GDM1 (cell line): Measurements from ENCODE around the gene PAQR4.
"Not testable (repeated sequence)": the region's sequence is repeated elsewhere in the genome, so short reads cannot be mapped to it uniquely, and the experiment has no call there.

Experiments
- DNase-seq: peaks from one replicate; lab custom pipeline; 2025; lab: John Stamatoyannopoulos, UW

Gene PAQR4

DNA sequence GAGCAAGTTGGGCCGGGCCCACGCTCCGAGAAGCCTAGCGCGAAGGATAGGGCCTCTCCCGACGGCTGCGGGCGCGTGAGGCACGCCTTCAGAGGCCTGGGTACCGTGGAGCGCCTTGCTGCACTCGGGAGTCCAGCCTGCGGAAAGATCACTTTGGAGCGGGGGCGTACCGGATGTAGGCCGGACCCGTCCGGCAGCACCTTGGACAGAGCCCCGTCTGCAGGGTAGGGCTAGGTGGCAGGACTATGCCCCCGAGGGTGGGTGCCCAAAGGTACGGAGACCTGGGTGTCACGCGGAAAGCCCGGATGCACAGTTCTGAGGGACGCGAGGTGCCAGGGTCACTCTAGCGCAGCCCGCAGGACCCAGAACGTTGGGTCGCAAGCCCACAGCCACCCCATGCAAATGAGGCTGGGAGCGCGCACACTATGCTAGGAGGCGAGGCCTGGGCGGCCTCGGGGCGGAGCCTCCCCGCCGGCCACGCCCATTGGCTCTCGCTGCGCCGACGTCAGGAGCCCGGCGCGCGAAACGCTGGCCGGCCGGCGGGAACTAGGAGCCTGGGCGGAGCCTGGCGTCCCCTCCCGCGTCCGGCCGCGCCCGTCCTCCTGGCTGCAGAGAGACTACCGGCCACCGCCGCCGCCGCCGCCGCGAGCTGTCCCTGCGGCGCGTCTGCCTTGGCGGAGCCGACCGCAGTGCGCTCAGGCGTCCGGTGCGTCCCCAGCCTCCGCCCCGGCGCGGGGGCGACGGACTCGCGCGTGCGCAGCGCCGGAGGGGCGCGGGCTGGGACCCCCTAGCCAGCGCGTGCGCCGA is at the start of gene PAQR4:
Gene PAQR4 (plus strand): TSS at position 611 of the 807 bp plus-strand sequence. CDS start 327 bp downstream, outside the sequence.
- peak; percentile 86 for DNase-seq

DNA sequence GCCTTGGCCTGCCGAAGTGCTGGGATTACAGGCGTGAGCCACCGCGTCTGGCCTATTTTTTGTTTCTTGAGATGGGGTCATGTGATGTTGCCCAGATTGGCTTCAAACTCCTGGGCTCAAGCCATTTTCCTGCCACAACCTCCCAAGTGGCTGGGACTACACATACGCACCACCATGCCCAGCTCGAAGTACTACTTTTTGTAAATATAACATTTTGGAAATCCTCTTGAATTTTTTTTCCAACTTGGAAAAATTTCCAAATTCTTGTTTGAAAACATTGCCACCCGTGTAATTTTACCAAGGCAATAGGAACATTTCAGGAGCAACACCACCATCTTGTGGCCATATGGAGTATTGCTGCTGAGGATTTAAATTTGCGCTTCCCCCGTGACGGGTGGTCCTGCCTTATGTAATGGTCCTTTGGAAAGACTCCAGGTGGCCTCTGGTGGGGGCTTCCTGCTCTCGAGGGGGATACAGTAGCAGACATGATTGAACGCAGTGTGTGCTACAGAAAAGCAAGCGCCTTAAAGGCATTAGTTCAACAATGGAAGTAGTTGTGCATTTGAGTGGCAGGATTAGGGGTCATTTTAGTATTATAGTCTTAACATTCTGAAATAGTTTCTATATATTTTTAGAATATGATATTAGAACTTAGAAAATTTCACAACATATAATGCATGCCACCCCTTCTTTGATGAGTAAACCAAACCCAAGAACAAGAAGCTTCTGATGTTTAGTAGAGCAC is 49.5 kb upstream of the PAQR4 start:
- peak; percentile 44 for DNase-seq

DNA sequence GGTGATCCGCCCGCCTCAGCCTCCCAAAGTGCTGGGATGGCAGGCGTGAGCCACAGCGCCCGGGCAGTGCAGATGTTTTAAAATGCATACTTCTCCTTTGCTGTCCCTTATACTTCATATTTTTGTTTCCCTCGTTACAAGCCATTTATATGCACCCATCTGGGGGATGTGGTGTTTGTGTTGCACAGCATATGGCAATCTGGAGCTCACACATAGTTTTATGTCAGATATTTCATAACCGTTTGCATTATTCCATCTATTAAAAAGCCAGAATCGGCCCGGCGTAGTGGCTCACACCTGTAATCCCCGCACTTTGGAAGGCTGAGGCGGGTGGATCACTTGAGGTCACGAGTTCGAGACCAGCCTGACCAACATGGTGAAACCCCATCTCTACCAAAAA is 45.7 kb upstream of the PAQR4 start:
- DNase-seq, result no peak

DNA sequence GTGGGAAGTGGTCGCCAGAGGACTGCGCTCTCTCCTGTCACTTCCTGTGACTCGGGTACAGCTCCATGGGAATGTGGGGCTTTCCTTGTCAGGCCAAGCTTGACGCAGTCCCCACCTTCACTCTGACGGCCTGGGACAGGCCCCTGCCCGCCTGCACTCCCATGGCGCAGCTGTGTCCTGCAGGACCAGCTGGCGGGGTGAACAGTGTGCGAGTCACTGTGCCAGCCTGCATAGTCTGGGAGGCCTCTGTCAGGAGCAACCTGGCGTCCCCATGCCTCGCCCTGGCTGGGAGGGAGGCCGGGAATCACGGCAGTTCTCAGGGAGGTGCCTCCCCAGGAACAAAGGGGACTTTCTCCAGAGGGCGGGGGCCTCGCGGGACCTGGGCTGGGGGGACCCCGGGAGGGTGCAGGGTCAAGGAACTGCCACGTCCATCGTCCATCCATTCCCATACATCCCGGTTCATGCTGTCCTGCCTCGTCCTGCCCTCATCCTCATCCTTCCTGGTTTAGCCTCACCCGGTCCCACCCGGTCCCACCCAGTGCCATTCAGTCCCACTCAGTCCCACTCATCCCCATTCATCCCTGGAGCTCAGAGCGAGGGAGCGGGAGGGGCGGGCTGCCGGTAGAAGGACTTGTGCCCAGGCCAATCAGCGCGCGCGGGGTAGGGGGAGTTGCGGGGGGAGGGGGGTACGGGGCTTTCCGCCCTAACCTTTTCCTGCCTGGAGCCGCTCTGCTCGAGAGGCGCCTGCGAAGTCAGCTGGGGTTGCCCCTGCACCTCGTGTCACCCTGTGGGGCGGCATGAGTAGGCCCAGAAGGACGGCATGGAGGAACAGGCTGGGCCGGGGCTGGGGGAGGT is 44.0 kb upstream of the PAQR4 start:
- no peak for DNase-seq

DNA sequence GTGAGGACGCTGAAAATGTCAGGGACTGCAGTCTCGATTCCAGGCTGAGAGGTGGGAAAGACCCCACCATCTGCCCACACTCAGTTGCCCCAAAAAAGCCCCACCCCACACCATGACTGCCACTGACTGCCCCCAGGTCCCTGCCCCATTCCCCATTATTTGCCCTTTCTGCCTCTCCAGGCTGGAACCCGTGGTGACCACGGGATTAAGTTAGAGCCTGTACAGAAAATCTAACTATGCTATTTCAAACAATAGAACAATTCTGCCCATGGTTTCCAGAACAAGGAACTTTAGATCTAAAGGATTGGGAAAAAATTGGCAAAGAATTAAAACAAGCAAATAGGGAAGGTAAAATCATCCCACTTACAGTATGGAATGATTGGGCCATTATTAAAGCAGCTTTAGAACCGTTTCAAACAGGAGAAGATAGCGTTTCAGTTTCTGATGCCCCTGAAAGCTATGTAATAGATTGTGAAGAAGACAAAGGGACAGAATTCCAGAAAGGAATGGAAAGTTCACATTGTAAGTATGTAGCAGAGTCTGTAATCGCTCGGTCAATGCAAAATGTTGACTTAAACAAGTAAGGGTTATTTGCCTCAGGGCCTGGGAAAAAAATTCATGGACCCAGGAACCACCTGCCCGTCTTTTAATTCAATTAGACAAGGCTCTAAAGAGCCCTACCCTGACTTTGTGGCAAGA is 43.0 kb upstream of the PAQR4 start:
- DNase-seq, result no peak

DNA sequence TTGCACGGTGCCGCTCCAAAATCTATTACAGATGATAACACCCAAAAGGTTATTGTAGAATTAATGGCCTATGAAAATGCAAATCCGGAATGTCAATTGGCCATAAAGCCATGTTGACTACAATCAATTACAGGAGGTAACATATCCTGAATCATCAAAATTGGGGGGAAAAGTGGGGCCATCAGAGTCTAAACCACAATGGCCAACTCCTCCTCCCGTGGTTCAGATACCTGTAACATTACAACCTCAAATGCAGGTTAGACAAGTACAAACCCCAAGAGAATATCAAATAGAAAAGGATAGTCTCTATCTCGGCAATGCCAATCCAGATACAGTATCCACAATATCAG is 42.5 kb upstream of the PAQR4 start:
- DNase-seq, result no peak

DNA sequence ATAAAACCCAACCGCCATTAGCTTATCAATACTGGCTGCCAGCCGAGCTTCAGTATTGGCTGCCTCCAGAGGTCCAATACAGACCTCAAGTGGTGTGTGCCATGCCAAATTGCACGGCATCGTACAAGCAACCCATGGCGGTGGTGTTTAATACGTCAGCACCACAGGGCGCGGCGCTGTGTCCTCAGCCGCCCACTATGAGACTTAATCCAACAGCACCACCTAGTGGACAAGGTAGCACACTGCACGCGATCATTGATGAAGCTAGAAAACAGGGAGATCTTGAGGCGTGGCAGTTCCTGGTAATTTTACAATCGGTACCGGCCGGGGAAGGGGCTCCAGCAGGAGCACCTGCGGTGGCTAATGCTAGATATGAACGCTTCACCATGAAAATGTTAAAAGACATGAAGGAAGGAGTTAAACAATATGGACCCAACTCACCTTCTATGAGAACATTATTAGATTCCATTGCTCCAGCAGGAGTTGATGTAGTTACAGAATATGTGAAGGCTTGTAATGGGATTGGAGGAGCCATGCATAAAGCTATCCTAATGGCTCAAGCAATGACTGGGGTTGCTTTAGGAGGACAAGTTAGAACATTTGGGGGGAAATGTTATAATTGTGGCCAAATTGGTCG is 42.0 kb upstream of the PAQR4 start:
- peak; percentile 75 for DNase-seq

DNA sequence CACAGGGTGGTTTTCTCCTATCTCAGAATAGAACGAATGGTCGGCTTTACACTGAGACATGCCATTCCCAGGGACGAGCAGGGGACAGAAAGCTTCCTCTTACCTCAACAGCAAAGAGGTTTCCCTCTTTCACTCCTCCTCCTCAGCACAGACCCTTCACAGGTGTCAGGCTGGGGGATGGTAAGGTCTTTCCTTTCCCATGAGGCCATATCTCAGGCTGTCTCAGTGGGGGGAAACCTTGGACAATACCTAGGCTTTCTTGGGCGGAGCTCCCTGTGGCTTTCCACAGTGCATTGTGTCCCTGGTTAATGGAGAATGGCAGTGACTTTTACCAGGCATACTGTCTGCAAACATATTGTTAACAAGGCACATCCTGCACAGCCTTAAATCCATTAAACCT is 41.0 kb upstream of the PAQR4 start:
- DNase-seq, result not testable (repeated sequence)

DNA sequence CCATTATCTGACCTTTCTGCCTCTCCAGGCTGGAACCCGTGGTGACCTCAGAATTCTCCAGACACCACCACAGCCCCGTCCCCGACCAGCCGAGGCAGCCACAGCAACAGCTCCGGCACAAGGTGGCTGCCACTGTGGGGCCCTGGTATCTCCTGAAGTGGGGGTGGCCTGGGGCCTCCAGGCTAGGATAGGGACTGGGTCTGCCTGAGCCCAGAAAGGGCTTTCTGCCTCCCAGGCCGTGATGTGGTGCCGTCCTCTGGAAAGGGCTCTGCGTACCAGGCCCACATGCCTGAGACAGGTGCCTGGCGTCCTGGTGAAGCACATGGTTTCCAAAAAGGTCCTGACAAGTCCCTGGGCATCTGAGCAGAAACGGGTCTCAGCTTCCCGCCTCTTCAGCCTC is 40.4 kb upstream of the PAQR4 start:
- DNase-seq, result no peak

DNA sequence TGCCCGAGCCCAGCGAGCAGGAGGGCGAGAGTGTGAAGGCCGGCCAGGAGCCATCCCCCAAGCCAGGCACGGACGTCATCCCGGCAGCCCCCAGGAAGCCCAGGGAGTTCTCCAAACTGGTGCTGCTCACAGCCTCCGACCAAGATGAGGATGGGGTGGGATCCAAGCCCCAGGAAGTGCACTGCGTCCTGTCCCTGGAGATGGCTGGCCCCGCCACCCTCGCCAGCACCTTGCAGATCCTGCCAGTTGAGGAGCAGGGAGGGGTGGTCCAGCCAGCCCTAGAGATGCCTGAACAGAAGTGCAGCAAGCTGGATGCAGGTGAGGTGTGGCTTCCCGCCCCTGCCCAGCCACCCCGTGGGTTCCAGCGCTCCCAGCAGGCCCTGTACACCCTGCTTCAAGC is 39.5 kb upstream of the PAQR4 start:
- no peak for DNase-seq

DNA sequence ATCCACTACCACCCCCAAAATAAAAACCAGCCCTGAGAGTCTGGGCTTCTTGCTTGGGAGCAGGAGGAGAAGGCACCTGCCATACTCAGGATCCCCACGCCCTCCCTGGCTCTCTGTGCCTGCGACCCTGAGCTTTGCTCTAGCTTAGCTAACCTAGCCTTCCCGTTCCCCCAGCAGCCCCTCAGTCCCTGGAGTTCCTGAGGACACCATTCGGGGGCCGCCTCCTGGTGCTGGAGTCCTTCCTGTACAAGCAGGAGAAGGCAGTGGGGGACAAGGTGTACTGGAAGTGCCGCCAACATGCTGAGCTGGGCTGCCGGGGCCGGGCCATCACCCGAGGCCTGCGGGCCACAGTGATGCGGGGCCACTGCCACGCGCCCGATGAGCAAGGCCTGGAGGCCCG is 38.9 kb upstream of the PAQR4 start:
- DNase-seq, result no peak

DNA sequence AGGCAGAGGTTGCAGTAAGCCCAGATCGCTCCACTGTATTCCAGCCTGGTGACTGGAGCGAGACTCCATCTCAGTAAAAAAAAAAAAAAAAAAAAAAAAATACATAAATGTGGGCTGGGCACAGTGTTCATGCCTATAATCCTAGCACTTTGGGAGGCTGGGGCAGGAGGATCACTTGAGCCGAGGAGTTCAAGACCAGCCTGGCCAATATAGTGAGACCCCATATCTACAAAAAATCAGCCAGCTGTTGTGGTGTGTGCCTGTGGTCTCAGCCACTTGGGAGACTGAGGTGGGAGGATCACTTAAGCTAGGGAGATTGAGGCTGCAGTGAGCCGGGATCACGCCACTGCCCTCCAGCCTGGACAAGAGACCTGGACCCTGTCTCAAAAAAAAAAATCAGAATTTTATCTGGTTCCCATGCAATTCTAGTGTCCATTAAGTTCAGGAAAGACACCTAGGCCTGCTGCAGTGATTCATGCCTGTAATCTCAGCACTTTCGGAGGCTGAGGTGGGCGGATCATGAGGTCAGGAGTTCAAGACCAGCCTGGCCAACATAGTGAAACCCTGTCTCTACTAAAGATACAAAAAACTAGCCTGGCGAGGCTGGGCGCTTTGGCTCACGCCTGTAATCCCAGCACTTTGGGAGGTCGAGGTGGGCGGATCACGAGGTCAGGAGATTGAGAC is 37.8 kb upstream of the PAQR4 start:
- not testable (repeated sequence) for DNase-seq

DNA sequence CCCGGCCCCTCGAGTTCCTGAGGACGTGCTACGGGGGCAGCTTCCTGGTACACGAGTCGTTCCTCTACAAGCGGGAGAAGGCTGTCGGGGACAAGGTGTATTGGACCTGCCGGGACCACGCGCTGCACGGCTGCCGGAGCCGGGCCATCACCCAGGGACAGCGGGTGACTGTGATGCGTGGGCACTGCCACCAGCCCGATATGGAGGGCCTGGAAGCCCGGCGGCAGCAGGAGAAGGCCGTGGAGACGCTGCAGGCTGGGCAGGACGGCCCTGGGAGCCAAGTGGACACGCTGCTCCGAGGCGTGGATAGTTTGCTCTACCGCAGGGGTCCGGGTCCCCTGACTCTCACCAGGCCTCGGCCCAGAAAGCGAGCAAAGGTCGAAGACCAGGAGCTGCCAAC is 36.0 kb upstream of the PAQR4 start:
- no peak for DNase-seq

DNA sequence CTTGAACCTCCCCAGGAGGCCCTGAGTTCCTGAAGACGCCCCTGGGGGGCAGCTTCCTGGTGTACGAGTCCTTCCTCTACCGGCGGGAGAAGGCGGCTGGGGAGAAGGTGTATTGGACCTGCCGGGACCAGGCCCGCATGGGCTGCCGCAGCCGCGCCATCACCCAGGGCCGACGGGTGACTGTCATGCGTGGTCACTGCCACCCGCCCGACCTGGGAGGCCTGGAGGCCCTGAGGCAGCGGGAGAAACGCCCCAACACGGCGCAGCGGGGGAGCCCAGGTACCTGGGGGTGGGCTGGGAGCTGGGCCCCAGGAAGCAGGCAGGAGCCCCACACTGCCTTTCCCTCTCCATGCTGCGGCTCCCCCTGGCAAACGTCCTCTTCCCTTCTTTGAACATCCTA is 35.4 kb upstream of the PAQR4 start:
- no peak for DNase-seq

DNA sequence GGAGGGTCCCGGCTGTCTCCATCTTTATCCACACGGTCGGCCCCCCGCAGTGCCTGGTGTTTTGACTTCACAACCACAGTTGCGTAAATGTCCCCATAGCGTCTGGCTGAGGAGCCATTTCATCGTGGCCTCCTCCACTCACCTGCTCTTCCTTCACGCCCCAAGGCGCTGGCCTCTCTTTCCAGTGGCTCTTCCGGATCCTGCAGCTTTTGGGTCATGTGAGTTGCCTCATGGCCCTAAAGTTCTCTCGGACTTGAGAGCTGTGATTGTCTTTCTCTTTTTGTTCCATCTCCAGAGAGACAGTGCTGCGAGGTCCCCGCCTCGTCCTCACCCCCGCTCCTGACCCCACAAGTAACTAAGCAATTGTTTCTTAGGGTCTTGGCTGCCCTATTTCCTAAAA is 34.7 kb upstream of the PAQR4 start:
- DNase-seq, result no peak

DNA sequence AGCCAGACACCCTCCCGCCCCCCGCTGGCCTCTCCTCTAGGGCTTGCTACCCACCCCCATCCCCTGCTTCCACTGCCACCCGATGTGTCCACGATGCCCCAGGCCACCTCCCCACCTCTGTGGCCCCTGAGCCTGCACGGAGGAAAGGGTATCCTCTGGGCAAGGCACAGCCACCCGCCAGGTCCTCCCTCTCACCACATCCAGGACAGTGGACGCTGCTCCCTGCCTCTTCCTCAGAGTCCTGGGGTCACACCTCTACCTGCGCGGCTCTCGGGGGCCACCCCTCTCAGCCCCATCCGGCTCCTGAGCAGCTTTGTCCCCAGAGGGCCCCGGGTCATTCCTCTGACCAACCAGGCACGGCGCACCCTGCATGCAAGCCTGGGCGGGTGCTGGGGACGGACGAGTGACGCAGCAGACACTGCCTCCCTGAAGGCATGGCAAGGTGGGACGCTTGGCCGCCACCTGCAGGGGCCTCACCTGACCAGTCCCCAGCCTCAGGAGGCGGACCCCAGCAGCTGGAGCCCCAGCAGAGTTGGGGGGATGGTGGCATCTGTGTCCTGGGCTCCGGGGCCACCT is 32.6 kb upstream of the PAQR4 start:
- no peak for DNase-seq

DNA sequence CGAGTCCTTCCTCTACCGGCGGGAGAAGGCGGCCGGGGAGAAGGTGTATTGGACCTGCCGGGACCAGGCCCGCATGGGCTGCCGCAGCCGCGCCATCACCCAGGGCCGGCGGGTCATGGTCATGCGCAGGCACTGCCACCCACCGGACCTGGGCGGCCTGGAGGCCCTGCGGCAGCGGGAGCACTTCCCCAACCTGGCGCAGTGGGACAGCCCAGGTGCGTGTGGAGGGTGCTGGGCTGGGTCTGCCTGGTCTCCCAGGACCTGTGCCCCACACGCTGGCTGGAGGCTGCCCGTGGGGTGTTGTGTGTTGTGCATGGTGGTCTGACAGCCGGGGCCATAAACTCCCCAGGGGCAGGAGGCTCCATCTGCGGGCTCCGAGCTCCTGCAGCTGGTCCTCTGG is 32.0 kb upstream of the PAQR4 start:
- DNase-seq, result no peak

DNA sequence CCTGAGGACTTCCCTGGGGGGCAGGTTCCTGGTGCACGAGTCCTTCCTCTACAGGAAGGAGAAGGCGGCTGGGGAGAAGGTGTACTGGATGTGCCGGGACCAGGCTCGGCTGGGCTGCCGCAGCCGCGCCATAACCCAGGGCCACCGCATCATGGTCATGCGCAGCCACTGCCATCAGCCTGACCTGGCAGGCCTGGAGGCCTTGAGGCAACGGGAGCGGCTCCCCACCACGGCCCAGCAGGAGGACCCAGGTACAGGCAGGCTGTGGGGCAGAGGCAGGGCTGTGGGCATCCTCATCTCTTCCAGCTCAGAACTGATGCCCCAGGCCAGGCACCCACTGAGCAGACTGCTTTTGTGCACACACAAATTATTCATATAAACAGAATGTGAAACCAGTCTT is 30.9 kb upstream of the PAQR4 start:
- DNase-seq, result no peak

DNA sequence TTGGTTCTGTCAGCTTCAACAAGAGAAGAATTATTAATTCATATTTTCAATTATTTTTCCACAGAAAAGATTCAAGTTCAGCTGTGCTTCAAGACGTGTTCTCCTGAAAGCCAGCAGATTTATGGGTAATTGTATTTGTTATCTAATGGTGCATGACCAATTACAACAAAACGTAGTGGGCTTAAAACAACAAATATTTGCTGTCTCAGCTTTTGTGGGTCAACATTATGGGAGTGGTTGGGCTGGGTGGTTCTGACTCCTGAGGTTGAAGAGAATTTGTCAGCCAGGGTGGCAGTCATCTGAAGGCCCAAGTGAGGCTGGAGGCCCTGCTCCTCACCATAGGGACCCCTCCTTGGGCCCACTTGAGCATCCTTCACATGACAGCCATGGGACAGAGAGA is 29.2 kb upstream of the PAQR4 start:
- no peak for DNase-seq

DNA sequence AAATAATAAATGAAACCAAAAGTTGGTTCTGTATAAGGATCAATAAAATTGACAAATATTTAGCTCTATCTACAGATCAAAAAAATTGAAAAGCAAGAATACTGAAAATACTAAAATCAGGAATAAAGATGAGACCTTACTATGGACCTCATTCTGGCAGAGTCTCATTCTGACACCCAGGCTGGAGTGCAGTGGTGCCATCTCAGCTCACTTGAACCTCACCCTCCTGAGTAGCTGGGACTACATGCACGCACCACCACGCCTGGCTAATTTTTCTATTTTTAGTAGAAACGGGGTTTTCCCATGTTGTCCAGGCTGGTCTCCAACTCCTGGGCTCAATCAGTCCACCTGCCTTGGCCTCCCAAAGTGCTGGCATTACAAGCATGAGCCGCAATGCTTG is 27.1 kb upstream of the PAQR4 start:
- no peak for DNase-seq

DNA sequence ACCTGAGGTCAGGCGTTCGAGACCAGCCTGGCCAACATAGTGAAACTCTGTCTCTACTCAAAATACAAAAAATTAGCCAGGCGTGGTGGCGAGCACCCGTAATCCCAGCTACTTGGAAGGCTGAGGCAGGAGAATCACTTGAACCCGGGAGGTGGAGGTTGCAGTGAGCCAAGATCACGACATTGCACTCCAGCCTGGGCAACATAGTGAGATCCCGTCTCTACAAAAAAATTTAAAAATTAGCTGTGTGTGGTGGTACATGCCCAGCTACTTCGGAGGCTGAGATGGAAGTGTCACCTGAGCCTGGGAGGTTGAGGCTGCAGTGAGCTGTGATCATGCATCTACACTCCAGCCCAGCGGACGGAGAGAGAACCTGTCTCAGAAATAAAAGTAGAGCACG is 25.4 kb upstream of the PAQR4 start:
- DNase-seq, result not testable (repeated sequence)
